Measurements from ENCODE around the gene NXPH4.

GRCh38 chr12:57266681-57267080 is 50.1 kb downstream of the NXPH4 start:
- TF ChIP-seq, protein P1, sequence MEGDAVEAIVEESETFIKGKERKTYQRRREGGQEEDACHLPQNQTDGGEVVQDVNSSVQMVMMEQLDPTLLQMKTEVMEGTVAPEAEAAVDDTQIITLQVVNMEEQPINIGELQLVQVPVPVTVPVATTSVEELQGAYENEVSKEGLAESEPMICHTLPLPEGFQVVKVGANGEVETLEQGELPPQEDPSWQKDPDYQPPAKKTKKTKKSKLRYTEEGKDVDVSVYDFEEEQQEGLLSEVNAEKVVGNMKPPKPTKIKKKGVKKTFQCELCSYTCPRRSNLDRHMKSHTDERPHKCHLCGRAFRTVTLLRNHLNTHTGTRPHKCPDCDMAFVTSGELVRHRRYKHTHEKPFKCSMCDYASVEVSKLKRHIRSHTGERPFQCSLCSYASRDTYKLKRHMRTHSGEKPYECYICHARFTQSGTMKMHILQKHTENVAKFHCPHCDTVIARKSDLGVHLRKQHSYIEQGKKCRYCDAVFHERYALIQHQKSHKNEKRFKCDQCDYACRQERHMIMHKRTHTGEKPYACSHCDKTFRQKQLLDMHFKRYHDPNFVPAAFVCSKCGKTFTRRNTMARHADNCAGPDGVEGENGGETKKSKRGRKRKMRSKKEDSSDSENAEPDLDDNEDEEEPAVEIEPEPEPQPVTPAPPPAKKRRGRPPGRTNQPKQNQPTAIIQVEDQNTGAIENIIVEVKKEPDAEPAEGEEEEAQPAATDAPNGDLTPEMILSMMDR (IDR thresholded peaks at IDR 0.05), result no peak
- no peak for TF ChIP-seq POLR2A (IDR thresholded peaks at IDR 0.05)

Data from adrenal gland (tissue), 5 donors.